WTC11 (cell line): ENCODE measurements around the gene TMEM178A.

Experiments
- AFF4 ChIP-seq: sonication (generic); formaldehyde crosslinking; IDR thresholded peaks from 2 replicates; pipeline ENCODE4 v1.8.1; 2023; ENCODE audit warnings: mild to moderate bottlenecking, missing genetic modification reagents, borderline replicate concordance
- CREB1 ChIP-seq: sonication (generic); formaldehyde crosslinking; IDR thresholded peaks from 2 replicates; pipeline ENCODE4 v1.8.0; 2023; ENCODE audit warnings: mild to moderate bottlenecking, missing genetic modification reagents
- CTCF ChIP-seq: fragments of 200-600 bp; IDR thresholded peaks from 2 replicates; pipeline ENCODE4 v1.8.0; 2022; ENCODE audit warnings: antibody characterized with exemption
- ERG ChIP-seq: fragments of 250-450 bp; sonication (Bioruptor Pico); IDR thresholded peaks from 2 replicates; pipeline ENCODE4 v1.8.0; 2021; ENCODE audit warnings: mild to moderate bottlenecking
- FOXP1 ChIP-seq: sonication (generic); formaldehyde crosslinking; IDR thresholded peaks from 2 replicates; pipeline ENCODE4 v1.8.0; 2022; ENCODE audit warnings: missing genetic modification reagents, mild to moderate bottlenecking, moderate library complexity, borderline replicate concordance
- MAX ChIP-seq: sonication (generic); formaldehyde crosslinking; IDR thresholded peaks from 2 replicates; pipeline ENCODE4 v1.8.0; 2022; ENCODE audit warnings: mild to moderate bottlenecking, missing genetic modification reagents
- NFATC4 ChIP-seq: fragments of 250-450 bp; sonication (Bioruptor Pico); IDR thresholded peaks from 2 replicates; pipeline ENCODE4 v1.9.0; 2021; ENCODE audit warnings: mild to moderate bottlenecking
- ZBTB43 ChIP-seq: sonication (generic); formaldehyde crosslinking; IDR thresholded peaks from 2 replicates; pipeline ENCODE4 v1.8.1; 2023; ENCODE audit warnings: mild to moderate bottlenecking, missing genetic modification reagents
- ZNF232 ChIP-seq: sonication (generic); formaldehyde crosslinking; IDR thresholded peaks from 2 replicates; pipeline ENCODE4 v1.8.0; 2022; ENCODE audit warnings: mild to moderate bottlenecking, missing genetic modification reagents

- TF ChIP-seq MAX (CRISPR knock-in tag) (no peak), ZNF232 (no peak), CTCF (no peak), NFATC4 (no peak), CREB1 (no peak), ZBTB43 (CRISPR knock-in tag) (no peak), ERG (no peak), FOXP1 (no peak), AFF4 (CRISPR knock-in tag) (no peak)
These were observed 19.4 kb downstream of the TMEM178A start for GRCh38 chr2:39685126-39685525.
